Glomerular visceral epithelial cell (primary cell): ENCODE measurements around the gene UGT3A1.
"Not testable (repeated sequence)": the region's sequence is repeated elsewhere in the genome, so short reads cannot be mapped to it uniquely, and the experiment has no call there.

ENCODE experiments used
- DNase-seq: peaks from one replicate; pipeline ENCODE4 v3.0.0-alpha.2; 2016; ENCODE audit errors: extremely low spot score

The UGT3A1 gene

DNA sequence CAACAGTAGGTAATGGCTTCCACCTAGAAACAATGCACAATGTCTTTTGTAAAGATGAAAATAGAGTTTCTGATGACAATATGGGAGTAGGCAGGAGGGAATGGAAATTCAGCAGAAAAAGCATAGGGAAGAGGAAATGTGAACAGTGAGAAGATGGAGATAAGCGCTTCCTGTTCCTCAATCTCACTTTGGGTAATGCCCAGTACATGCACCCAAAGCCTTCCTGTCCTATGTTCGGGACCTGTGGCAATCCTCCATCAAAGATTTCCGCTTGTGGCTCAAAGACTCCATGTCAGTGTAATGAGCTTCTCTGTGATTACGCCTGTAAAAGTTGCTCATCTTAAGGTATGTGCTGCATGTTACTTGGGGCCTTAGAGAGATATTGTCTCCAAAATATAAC lies 2.7 kb downstream of the UGT3A1 start:
- no peak for DNase-seq

DNA sequence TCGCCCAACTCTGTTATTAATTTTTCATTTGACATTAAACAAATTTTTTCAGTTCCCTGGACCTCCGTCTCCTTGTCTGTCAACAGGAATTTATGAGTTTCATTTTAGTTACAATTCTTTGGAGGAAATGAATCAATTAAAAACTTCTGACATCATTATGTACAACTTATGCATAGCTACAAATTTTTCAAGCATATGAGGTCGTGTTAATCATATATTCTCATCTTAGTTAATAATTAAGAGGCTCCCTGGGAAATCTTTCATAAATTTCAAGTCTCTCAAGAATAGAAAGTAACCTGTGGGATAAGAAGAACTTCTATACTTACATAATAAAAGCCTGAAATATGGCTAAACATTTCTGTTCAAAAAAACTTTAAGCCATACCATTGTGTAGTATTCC lies 3.4 kb downstream of the UGT3A1 start:
- no peak for DNase-seq

DNA sequence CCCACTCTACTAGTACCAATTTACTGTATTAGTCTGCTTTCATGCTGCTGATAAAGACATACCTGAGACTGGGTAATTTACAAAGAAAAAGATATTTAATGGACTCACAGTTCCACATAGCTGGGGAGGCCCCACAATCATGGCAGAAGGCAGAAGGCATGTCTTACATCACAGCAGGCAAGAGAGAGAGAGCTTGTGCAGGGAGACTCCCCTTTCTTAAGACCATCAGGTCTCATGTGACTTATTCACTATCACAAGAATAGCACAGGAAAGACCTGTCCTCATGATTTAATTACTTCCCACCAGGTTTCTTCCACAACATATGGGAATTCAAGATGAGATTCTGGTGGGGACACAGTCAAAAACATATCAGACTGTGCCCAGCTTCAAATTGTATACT lies 11.5 kb downstream of the UGT3A1 start:
- no peak for DNase-seq

DNA sequence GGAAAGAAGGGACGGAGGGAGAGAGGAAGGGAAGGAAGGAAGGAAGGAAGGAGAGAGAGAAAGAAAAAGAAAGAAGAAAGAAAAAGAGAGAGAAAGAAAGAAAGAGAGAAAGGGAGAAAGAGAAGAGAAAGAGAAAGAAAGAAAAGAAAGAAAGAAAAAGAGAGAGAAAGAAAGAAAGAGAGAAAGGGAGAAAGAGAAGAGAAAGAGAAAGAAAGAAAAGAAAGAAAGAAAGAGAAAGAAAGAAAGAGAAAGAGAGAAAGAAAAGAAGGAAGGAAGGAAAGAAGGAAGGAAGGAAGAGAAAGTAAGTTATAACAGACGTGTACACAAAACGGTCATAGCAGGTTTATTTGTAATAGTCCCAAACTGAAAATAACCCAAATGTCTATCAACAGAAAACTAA lies 14.3 kb downstream of the UGT3A1 start:
- not testable (repeated sequence) for DNase-seq

DNA sequence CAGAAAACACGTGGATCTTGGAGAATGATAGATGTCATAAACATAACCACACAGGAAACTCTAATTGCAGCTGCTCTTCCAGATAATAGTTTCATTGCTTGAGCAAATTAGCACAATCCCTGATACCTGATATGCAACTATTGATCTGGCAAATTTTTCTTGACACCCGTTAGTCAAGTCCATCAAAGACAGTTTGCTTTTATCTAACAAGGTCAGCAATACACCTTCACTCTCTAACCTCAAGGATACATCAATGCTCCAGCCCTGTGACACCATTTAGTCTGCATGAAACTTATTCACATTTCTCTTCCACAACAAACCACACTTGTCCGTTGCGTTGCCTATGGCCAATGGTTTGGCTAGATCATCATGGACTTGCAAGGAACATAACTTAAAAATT lies 16.6 kb downstream of the UGT3A1 start:
- no peak for DNase-seq

DNA sequence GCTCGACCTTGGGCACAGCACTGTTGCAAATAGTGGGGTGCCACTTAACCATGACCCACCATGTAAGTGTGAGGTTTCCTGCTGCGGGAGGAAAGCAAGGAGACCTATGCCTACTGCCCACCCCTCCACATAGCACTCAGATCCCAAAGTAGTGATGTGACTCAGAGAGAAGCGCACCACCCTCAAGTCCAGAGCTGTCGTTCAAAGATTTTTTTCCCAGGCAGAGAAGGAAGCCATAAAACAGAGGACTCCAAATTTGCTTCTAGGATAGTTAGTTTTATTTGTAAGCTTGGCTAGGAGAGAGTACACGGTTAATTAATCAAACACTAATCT lies 19.3 kb downstream of the UGT3A1 start:
- DNase-seq, result no peak

DNA sequence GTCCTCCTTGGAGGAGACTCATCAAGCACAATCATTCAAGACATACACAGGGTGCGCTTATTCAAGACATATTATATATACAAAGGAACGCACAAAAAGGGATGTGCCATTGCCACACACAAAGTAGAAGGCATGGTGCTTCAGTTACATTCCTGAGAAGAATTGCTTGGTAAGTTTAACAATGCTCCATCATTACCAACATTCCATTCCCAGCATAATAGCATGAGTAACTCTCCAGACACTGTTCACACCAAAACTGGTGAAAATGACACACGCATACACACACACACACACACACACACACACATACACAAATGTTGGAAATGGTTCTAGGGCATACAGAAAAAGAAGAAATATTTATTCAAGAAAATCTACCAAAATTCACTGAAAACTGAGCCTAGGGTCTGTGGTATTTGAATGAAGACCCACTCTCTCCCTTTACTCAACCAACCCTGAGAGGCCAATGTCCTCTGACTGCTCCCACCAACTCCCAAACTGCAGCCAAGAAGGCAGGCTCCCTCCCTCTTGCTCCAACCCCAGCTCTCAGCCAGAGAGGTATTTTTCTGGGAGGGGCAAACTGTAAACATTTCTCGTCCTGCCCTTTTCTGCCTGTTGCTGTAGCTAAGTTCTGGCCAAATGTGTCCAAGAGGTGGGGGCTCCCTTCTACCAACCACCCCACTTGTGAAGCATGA lies 19.9 kb downstream of the UGT3A1 start:
- DNase-seq, result no peak

DNA sequence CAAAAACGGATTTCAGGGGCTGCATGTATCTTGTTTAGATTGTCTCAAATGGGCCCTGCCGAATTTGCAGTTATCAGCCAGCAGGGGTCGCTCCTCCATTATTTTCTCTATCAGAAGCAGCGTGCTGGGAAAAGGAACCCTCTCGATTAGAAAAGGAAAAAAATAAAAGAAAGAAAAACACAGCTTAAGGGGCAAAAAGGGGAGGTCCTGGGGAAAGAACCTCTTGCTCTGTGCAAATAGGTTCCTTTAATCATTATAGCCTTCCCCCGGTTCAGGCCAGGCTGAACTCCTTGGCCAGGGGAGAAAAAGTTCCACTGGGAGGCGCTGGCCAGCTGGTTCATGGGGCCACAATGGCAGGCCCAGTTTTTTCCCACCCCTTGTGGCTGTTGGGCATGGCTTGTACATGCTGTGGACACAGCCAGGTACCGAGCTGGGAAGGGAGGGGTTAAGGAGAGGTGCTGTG lies 27.8 kb downstream of the UGT3A1 start:
- no peak for DNase-seq

DNA sequence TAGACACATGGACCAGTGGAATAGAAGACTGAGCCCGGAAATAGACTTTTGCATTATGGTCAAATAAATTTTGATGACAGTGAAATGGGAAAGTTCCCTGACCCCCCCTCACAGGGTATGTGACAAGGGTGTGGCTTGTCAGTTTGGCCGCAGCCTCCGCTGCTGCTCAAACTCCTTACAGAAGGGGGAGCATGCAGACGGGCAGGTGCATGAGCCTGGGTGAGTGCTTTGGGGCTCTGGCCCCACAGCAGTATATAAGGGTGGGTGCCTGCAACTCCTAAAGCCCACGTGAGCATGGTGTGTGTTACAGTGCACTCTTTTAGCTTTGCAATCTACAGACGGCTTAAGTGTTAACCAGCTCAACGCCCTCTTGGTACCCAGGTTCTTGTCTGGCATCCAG lies 30.9 kb downstream of the UGT3A1 start:
- DNase-seq, result no peak

DNA sequence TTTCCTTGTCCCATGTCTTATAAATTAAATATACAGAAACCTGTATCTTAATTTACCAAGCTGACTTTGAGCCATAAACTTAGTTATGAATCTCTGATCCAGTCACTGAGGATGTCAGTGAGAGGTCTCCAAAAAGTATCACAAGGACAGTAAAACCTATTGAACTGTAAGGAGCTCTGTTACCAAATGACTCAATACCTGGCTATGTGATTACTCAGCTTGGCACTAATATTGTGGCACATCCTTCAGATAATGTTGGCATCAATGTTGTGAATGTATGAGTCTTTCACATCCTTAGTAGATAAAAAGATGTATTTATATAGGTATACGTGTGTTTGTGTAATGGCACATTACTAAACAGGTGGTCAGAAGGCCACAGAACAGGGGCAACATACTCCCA lies 34.8 kb downstream of the UGT3A1 start:
- DNase-seq, result peak; percentile 30

DNA sequence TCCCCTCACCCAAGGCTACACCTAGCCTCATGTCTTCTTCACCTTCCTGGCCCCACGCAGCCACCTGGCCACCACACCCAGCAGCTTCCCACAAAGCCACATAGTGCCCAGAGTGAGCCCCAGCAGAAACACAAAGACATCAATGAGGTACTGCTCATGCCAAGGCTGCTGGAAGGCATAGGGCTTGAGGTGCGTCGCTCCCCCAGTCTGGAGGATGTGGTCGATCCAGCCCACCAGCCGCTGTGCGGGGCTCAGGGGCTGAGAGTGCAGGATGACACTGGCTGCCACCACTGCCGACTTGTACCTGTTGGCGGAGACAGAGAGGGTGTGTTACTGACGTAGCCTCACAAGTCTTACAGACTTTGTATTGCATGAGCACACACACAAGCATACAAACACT lies 37.0 kb downstream of the UGT3A1 start:
- no peak for DNase-seq

DNA sequence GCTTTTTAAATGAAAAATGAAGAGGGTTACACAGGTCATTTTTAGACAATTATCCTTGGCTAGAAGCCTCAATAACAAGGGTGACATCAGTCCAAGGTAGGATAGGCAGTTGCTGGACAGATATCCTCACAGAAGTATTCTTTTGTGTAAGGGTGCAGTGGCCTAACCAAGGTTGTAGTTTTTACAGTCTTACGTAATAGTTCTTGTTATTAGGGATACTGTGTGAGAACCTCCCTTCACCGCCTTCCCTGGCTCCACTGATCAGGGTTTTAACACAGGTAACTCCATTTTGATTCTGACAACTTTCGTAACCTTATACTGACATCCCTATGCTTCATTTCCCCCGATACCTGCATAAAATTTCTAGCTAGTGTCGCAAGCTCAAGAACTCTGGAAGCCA lies 44.1 kb downstream of the UGT3A1 start:
- no peak for DNase-seq

DNA sequence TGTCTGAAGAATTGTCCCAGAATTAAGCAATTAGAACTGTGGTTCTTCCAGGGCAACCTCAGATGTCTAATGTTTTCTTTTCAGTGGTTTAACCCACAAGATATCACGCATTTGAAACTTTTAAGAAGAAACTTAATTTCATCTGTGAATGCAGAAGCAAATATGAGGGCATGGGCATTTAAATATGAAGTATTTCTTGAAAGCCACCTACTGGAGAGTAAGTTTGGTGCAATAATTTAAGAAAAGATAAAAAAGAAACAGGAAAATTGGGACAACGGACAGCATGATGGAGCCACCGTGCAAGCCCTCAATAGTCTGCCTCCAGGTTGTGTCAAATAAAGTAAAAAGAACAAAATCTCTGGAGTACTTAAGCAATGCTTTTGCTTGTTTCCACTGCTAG lies 51.6 kb downstream of the UGT3A1 start:
- no peak for DNase-seq

DNA sequence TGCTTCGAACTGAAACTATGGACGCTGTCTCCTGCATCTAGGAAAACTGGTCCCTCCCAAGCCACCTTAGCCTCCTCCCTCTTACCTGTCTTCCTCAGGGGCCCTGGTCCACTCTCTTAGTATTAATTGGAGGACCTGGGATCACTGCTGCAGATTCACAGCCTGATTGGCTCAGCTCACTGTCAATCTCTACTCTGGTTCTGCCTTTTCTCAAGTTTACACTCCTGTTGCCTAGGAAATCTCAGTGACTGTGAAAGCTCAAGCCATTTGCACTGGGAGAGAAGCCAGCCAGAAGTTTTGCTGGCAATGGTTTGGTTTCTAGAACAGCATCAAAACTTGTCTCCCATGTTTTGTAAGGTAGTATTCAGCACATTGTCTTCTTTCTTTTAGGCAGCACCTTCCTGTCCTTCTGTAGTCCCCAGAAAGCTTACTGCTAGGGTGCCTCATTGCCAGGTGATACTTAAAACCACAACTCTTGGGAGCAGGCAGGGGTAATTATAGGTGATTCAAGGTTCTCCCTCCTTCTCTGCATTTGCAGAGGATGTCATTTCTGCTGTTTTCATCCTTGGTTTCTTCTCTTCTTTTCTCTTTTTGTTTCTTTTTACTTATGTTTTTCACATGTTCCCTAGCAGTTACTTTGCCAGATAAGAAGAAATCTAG lies 52.5 kb downstream of the UGT3A1 start, which contains the start of gene CAPSL:
CAPSL (minus strand) TSS at position 55 of the 660 bp plus-strand sequence. CDS start 17,502 bp downstream, outside the sequence.
- peak; percentile 68 for DNase-seq

DNA sequence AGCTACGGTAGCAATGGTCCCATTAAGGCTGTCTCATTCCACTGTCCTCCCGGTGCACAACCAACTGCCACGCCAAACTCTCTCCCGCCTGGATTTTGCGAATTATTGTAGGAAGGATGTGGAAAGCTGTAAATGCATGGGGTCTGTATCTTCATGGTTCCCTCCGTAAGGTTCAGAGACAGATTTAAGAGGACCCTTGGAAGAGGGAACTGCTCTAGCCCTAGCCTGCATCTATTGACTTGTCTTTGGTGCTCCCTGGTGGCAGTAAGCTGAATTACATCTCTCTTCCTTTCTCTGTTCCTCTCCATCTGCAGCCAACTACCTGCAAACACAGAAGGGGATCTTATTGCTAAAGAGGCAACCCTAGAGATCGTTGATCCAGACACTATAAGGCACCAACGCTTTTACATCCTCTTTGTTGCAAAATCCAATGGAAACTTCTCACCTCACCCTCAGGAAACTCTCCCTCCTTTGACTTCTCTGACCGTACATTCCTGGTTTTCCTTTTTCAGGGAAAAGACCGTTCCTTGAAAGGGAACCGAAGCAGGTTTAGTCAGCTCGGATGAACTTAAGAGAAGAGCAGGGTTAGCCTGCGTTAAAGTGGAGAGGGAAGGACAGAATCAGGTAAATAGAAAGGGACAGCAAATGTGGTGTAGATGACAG lies 64.7 kb downstream of the UGT3A1 start:
- peak; percentile 62 for DNase-seq

DNA sequence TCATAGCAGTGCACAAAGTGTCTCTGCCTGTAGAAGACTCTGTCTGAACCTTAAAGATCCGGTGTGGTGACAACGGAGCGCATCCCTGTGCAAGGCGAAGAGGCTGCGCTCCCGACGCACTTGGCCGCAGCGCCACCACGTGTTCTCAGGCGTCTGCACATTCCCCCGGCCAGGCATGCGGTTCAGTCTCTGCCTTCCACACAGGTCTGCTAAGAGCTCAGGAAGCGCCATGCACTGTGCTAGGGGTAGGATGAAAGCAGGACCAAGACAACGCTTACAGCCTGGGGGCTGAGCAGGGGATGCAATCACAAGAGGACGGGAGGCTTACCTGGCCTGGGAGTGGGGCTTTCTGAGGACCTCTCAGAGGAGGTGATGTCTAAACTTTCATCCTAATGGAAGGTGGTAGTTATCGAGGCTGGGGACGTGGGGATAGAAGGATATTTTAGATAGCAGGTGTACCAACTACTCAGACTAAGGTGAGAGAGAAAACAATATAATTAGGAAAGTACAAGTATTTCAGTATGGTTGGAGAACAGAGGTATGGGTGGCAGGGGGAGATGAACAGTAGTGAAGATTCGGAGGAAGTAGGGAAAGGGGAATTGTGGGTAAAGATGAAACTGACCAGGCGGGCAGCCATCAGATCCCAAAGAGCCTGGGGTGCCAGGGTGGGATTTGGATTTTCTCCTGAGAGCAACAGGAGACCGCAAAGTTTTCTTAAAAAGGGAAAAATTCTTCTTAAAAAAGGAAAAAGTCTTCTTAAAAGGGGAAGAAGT lies 66.1 kb downstream of the UGT3A1 start:
- peak; percentile 75 for DNase-seq

DNA sequence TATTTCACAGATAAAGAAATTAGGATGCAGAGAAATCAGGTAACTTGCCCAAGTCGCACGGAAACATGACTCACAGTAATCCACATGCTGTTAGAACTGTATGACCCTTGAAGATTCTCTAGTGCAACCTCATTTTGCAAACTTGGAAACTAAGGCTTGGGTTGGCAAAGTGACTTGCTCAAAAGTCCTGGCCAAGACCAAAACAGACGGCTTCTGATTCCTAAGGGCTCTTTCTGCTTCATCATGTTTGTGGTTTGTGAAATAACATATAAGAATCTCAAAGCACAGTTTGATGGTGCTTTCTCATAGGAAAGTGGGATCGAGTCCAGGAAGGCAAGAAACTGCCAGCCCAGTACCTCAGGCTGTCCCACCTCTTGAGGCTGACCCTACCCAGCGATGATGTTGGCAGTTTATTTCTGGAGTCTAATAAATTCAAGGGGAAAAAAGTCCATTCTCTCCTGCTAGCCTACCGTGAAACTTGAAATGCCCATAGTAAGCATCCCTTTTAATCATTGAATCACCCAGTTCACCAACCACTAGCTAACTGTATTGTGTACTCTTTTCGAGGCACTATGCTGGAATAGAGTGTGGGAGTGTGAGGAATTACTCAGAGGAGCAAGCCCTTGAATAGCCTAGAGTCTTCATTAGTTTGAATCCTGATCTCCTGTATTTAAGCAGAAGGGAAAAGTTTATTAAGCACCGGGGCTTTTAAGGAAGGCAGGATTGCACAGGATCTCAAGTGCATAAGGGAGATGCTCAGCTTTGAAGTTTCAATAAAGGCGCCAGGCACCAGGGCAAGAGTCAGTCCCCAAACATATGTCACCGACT lies 66.9 kb downstream of the UGT3A1 start:
- peak; percentile 50 for DNase-seq

DNA sequence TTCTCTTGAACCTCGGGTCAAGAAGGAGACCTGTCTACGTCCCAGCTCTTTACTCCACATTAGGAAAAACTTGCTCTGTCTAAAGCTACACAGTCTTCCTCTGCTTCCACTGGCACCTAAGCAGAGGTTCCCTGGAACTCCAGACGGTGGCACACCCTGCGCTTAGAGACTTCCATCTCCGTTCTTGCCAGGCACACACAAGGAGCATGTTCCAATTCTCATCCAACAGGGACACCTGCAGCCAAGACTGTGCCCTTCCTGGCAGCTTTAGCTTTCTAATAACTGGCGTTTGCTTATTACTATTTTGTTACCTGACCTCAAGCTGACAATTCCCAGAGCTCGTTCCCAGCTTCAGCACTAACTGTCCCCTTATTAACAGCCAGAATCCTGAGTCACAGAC lies 68.7 kb downstream of the UGT3A1 start:
- DNase-seq, result no peak

DNA sequence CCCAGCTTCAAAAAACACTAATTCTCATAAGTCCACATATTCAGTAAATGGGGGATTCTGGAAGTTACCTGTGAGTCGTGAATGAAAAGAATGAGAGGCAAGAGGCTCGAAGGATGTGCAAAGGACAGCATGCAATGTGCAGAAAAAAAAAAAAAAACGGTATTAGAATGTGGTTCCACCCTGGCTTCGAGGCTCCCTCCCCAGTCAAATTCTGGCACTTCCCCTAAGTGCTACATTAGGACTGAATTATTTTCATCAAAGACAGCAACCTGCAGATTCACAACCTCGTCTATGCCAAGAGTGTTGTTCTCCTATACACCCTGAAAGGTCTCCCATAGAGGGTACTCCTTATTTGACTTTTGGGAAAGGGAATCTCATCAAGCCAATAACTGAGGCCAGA lies 69.3 kb downstream of the UGT3A1 start:
- no peak for DNase-seq

DNA sequence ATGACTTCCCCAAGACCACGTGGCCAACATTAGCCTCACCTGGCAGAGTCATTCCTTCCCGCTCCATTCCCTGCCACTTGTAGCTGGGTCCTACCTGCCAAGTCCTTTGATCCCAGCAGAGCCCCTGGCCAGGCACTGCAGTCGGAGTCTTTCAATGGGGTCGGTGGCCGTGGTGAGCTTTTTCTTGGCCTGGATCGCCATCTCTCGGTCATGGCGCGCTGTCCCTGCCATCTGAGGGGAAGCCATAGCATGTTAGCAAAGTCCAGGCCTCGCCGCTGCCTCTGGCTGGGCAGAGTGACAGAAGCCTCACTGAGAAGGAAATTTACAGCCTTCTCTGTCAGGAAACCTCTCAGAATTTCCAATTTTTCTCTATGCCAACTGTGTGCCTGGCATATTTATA lies 70.3 kb downstream of the UGT3A1 start:
- DNase-seq, result no peak

DNA sequence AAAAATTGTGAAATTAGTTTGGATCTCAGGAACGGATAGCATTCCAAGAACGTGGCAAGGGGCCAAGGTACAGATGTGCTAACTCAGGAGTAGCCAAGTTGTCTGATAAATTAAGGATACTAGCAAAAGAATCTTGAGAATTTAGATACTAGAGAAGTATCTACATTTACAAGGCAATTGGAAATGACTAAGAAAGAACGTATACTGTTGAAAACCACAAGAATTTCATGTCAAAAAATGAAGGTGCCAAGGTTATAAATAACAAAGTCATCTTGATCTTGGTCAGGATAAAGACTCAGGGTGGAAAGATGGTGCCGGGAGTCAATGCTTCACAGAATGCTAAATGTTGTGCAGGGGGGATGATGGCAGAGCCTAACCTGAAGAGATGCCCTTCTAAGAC lies 72.0 kb downstream of the UGT3A1 start:
- DNase-seq, result peak; percentile 88
